H9 (cell line): Measurements from ENCODE around the gene NBDY. TPM values are rescaled to one million over a fixed set of nuclear protein-coding genes. Genes with fewer than 3 reads are reported as not detected.
A peak's percentile ranks its signal among the peaks of the same experiment; 100 is the strongest.
"Not testable (repeated sequence)": the region's sequence is repeated elsewhere in the genome, so short reads cannot be mapped to it uniquely, and the experiment has no call there.

ENCODE experiments used
- DNase-seq: peaks from one replicate; pipeline ENCODE4 v3.0.0-alpha.2; 2017
- H2AFZ ChIP-seq: one replicate; pipeline ENCODE4 v1.6.1; 2013; ENCODE audit warnings: mild to moderate bottlenecking, low read length, control low read depth, moderate library complexity
- H2AK5ac ChIP-seq: 2 replicates; pipeline ENCODE4 v1.6.1; 2013; ENCODE audit warnings: low read length, control low read depth, mixed read lengths; ENCODE audit not compliant: insufficient read length
- H2BK120ac ChIP-seq: one replicate; pipeline ENCODE4 v1.6.1; 2013; ENCODE audit warnings: low read depth, mild to moderate bottlenecking, low read length, control low read depth, inconsistent platforms; ENCODE audit not compliant: poor library complexity, severe bottlenecking
- H2BK12ac ChIP-seq: 2 replicates; pipeline ENCODE4 v1.6.1; 2013; ENCODE audit warnings: low read length, control low read depth, mixed read lengths, low read depth; ENCODE audit not compliant: insufficient read length
- H2BK15ac ChIP-seq: 2 replicates; pipeline ENCODE4 v1.6.1; 2013; ENCODE audit warnings: low read depth, low read length, control low read depth
- H2BK20ac ChIP-seq: one replicate; pipeline ENCODE4 v1.6.1; 2013; ENCODE audit warnings: low read depth, mild to moderate bottlenecking, low read length, control low read depth, inconsistent platforms; ENCODE audit not compliant: poor library complexity, severe bottlenecking
- H2BK5ac ChIP-seq: 2 replicates; pipeline ENCODE4 v1.6.1; 2013; ENCODE audit warnings: low read length, control low read depth, mixed read lengths; ENCODE audit not compliant: insufficient read length
- H3K14ac ChIP-seq: 2 replicates; pipeline ENCODE4 v1.6.1; 2013; ENCODE audit warnings: low read length, control low read depth; ENCODE audit not compliant: insufficient read depth
- H3K18ac ChIP-seq: 2 replicates; pipeline ENCODE4 v1.6.1; 2013; ENCODE audit warnings: low read depth, mild to moderate bottlenecking, mixed read lengths, low read length, control low read depth; ENCODE audit not compliant: insufficient read length
- H3K23ac ChIP-seq: 2 replicates; pipeline ENCODE4 v1.6.1; 2013; ENCODE audit warnings: low read length, control low read depth, mixed read lengths, low read depth; ENCODE audit not compliant: insufficient read length
- H3K23me2 ChIP-seq: 2 replicates; pipeline ENCODE4 v1.6.1; 2013; ENCODE audit warnings: low read depth, mild to moderate bottlenecking, mixed read lengths, low read length, control low read depth; ENCODE audit not compliant: insufficient read length, poor library complexity, severe bottlenecking
- H3K27ac ChIP-seq: 2 replicates; pipeline ENCODE4 v1.5.1; 2013; ENCODE audit warnings: low read length, control low read depth, mixed read lengths, low read depth; ENCODE audit not compliant: insufficient read length
- H3K27me3 ChIP-seq: 2 replicates; pipeline ENCODE4 v1.6.1; 2013; ENCODE audit warnings: low read length, control low read depth, inconsistent platforms; ENCODE audit not compliant: insufficient read depth
- H3K4ac ChIP-seq: 2 replicates; pipeline ENCODE4 v1.6.1; 2013; ENCODE audit warnings: low read depth, mild to moderate bottlenecking, control low read depth, inconsistent platforms, low read length, moderate library complexity
- H3K4me1 ChIP-seq: 2 replicates; pipeline ENCODE4 v1.6.1; 2013; ENCODE audit warnings: low read length, control low read depth, inconsistent platforms; ENCODE audit not compliant: insufficient read depth
- H3K4me2 ChIP-seq: 2 replicates; pipeline ENCODE4 v1.6.1; 2013; ENCODE audit warnings: low read length, control low read depth, mixed read lengths; ENCODE audit not compliant: insufficient read length, insufficient read depth
- H3K56ac ChIP-seq: 2 replicates; pipeline ENCODE4 v1.6.1; 2013; ENCODE audit warnings: low read depth, mild to moderate bottlenecking, mixed read lengths, low read length, control low read depth; ENCODE audit not compliant: insufficient read length
- H3K79me1 ChIP-seq: 2 replicates; pipeline ENCODE4 v1.6.1; 2013; ENCODE audit warnings: low read depth, mild to moderate bottlenecking, moderate library complexity, low read length, control low read depth, inconsistent platforms; ENCODE audit not compliant: insufficient read depth, poor library complexity, severe bottlenecking
- H3K79me2 ChIP-seq: 2 replicates; pipeline ENCODE4 v1.6.1; 2013; ENCODE audit warnings: low read length, control low read depth, inconsistent platforms; ENCODE audit not compliant: insufficient read depth
- H3K9ac ChIP-seq: 2 replicates; pipeline ENCODE4 v1.6.1; 2013; ENCODE audit warnings: low read length, control low read depth, mixed read lengths; ENCODE audit not compliant: insufficient read length; ENCODE audit errors: extremely low read depth
- H3K9me3 ChIP-seq: one replicate; pipeline ENCODE4 v1.6.1; 2013; ENCODE audit warnings: low read depth, low read length, inconsistent platforms; ENCODE audit not compliant: control insufficient read depth
- H3T11ph ChIP-seq: one replicate; pipeline ENCODE4 v1.6.1; 2013; ENCODE audit warnings: mild to moderate bottlenecking, low read length, control low read depth, inconsistent platforms
- H4K20me1 ChIP-seq: one replicate; pipeline ENCODE4 v1.6.1; 2013; ENCODE audit not compliant: control insufficient read depth, insufficient read length, insufficient read depth
- H4K5ac ChIP-seq: 2 replicates; pipeline ENCODE4 v1.6.1; 2013; ENCODE audit warnings: low read depth, mild to moderate bottlenecking, mixed read lengths, low read length, control low read depth; ENCODE audit not compliant: insufficient read length
- H4K8ac ChIP-seq: replicated peaks from 2 replicates; pipeline ENCODE4 v1.6.1; 2013; ENCODE audit warnings: low read length, control low read depth, mixed read lengths, low read depth; ENCODE audit not compliant: insufficient read length
- H4K91ac ChIP-seq: 2 replicates; pipeline ENCODE4 v1.6.1; 2013; ENCODE audit warnings: low read depth, mild to moderate bottlenecking, moderate library complexity, mixed read lengths, low read length, control low read depth; ENCODE audit not compliant: insufficient read length
- H3K27ac Mint-ChIP-seq, 3 experiments: 2 replicates in 2 of 3; 3 replicates in 1 of 3; pipeline ENCODE4 v1.8.0; 2020 to 2021; ENCODE audit warnings: mixed read lengths in 3 of 3, mild to moderate bottlenecking in 1 of 3, moderate library complexity in 1 of 3
- H3K27me3 Mint-ChIP-seq: 2 replicates; pipeline ENCODE4 v1.8.0; 2021; ENCODE audit warnings: low read depth, mild to moderate bottlenecking, moderate library complexity, mixed read lengths
- H3K36me3 Mint-ChIP-seq, 3 experiments: 2 replicates in 2 of 3; 3 replicates in 1 of 3; pipeline ENCODE4 v1.8.0; 2020 to 2021; ENCODE audit warnings: low read depth in 3 of 3, mixed read lengths in 3 of 3; ENCODE audit not compliant: insufficient read depth in 1 of 3
- H3K4me1 Mint-ChIP-seq, 2 experiments: 2 replicates each; pipeline ENCODE4 v1.8.0; 2020; ENCODE audit warnings: mixed read lengths in 2 of 2
- H3K4me3 Mint-ChIP-seq, 2 experiments: 2 replicates in 1 of 2; 3 replicates in 1 of 2; pipeline ENCODE4 v1.8.0; 2020 to 2021; ENCODE audit warnings: mild to moderate bottlenecking in 2 of 2, mixed read lengths in 2 of 2, moderate library complexity in 1 of 2
- H3K9me3 Mint-ChIP-seq, 2 experiments: 2 replicates in 1 of 2; 3 replicates in 1 of 2; pipeline ENCODE4 v1.8.0; 2020; ENCODE audit warnings: mild to moderate bottlenecking in 2 of 2, mixed read lengths in 2 of 2, moderate library complexity in 1 of 2
- CTCF ChIP-seq: fragments of 200-600 bp; sonication (generic); conservative IDR thresholded peaks from 3 replicates; pipeline ENCODE4 v1.8.0; 2021; ENCODE audit warnings: antibody characterized with exemption, mild to moderate bottlenecking
- WGBS: extraction: QIAGEN DNeasy Blood & Tissue Kit; methylation state at CpG from one replicate; pipeline ENCODE4 v1.1.7; 2013; ENCODE audit warnings: missing lambda C conversion rate, low lambda C conversion rate, mixed read lengths; ENCODE audit not compliant: insufficient read length; ENCODE audit errors: extremely low coverage; 5-methylcytosine and 5-hydroxymethylcytosine counted together
- total RNA-seq: library from RNA; stranded (reverse); gene quantifications from 2 replicates; pipeline ENCODE4 v1.2.1, GENCODE V29; 2021

The NBDY gene
- total RNA-seq, 1 experiment from 2014 or later: 62.5 TPM

GRCh38 chrX:56805399-56805798 is 76.4 kb downstream of the NBDY start:
- Histone ChIP-seq H3K14ac (no peak overlapping the region), H2BK20ac (no peak overlapping the region), H3K79me1 (no peaks in the 10 kb centered on the region), H4K5ac (no peak overlapping the region), H3K4ac (no peak overlapping the region), H3T11ph (no peak overlapping the region), H3K56ac (no peak overlapping the region), H2AK5ac (no peak overlapping the region), H3K27ac (no peak overlapping the region), H3K4me1 (peaks cover 10% of the 10 kb centered on the region; the same call in 1 of the 2 replicates), H3K9ac (no peak overlapping the region), H4K8ac (no peak overlapping the region), H3K27me3 (no peaks in the 10 kb centered on the region), H4K91ac (no peak overlapping the region), H2BK5ac (no peak overlapping the region), H3K4me2 (no peak overlapping the region), H2AFZ (no peak overlapping the region), H3K23ac (no peak overlapping the region), H4K20me1 (no peaks in the 10 kb centered on the region), H3K18ac (no peak overlapping the region), H2BK12ac (no peak overlapping the region), H3K9me3 (no peaks in the 10 kb centered on the region), H3K79me2 (0 out of 2 replicates have a peak, but pooled peaks cover 2% of the 10 kb centered on the region), H2BK15ac (no peak overlapping the region), H2BK120ac (no peak overlapping the region), H3K23me2 (no peaks in the 10 kb centered on the region)
- no CpG with 5 or more reads among the region's 1 CpG for WGBS
- Mint-ChIP-seq H3K9me3 (peaks cover 51 to 74% of the 10 kb centered on the region in 2 experiments), H3K4me1 (peaks cover 21 to 22% of the 10 kb centered on the region in 2 experiments), H3K4me3 (no peak overlapping the region; a peak in 1 of 5 replicates), H3K27ac (peak overlapping the region in 1 of 3 experiments; percentile 53; a peak in 1 of 7 replicates), H3K27me3 (no peaks in the 10 kb centered on the region), H3K36me3 (peaks cover 10 to 28% (median 24%) of the 10 kb centered on the region in 3 experiments)
- no peak for DNase-seq
- TF ChIP-seq CTCF: no peak

- H2BK12ac ChIP-seq, H3K23ac ChIP-seq, H3K56ac ChIP-seq, H3T11ph ChIP-seq, H3K27me3 Mint-ChIP-seq, H2BK120ac ChIP-seq, H4K5ac ChIP-seq, H4K20me1 ChIP-seq, H3K4me2 ChIP-seq, H2BK5ac ChIP-seq, H3K4me3 Mint-ChIP-seq, H3K9ac ChIP-seq, DNase-seq, H2AFZ ChIP-seq, H3K79me1 ChIP-seq, H3K27me3 ChIP-seq, H3K9me3 ChIP-seq, H3K79me2 ChIP-seq, H3K27ac ChIP-seq, H3K27ac Mint-ChIP-seq, H3K4ac ChIP-seq, H4K8ac ChIP-seq, H2BK15ac ChIP-seq, H4K91ac ChIP-seq, H3K23me2 ChIP-seq, H3K18ac ChIP-seq, H2AK5ac ChIP-seq, H2BK20ac ChIP-seq, H3K14ac ChIP-seq: not testable (repeated sequence)
- peaks cover 17 to 21% of the 10 kb centered on the region in 2 experiments for H3K4me1 Mint-ChIP-seq
- H3K4me1 ChIP-seq: peaks cover 10% of the 10 kb centered on the region; the same call in 1 of the 2 replicates
- H3K9me3 Mint-ChIP-seq: peaks cover 51 to 71% of the 10 kb centered on the region in 2 experiments
- peaks cover 10 to 28% (median 22%) of the 10 kb centered on the region in 3 experiments for H3K36me3 Mint-ChIP-seq
- no CpG with 5 or more reads among the region's 2 CpGs for WGBS
Observed at GRCh38 chrX:56806176-56806575, 77.1 kb downstream of the NBDY start.
